Measurements from ENCODE around the gene PDLIM7.

- TF ChIP-seq CTCF (IDR thresholded peaks at IDR 0.05; ENCODE audit: extremely low read depth in 1 of 2, insufficient read depth in 1 of 2, low read depth in 1 of 2, low read length in 2 of 2) (no peak), POLR2AphosphoS5 (IDR thresholded peaks at IDR 0.05; ENCODE audit: insufficient read depth, low read depth, low read length) (no peak), MAX (IDR thresholded peaks at IDR 0.05; ENCODE audit: insufficient read depth, insufficient read length) (no peak), GATA2 (IDR thresholded peaks at IDR 0.05; ENCODE audit: insufficient read depth, insufficient read length, low read depth, low read length) (no peak), MYC (IDR thresholded peaks at IDR 0.05; ENCODE audit: low read depth, low read length) (no peak)
Observed at GRCh38 chr5:177528631-177529030, 31.2 kb upstream of the PDLIM7 start.
